ENCODE results near the gene TMEM87B.

The TMEM87B gene

DNA sequence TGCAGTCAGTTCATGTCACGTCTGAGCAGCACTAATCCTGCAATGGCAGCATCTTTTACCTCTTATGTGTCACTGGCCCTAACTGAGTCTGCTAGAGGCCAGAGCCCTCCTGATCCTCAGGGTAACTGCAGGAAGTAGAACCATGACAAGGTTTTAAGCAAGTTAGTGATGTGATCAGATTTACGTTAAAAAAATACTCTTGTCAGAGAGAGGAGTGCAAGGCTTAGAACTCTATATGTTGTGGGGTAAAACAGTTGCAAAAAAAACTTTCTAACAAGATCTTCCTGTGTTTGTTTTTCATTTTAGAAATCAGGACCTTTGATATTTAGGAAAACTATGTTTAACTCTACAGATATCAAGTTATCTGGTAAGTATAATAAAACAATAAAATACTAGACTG is 4.6 kb downstream of the TMEM87B start:
- Histone ChIP-seq H3K4me2 (ENCODE audit: low read depth, low read length) (no peak overlapping the region), H3K9me3 (replicated peaks; ENCODE audit: insufficient read depth, low read length) (no peaks in the 10 kb centered on the region), H2AFZ (ENCODE audit: low read length) (no peak overlapping the region), H3K27ac (ENCODE audit: low read length) (no peak overlapping the region), H3K4me3 (ENCODE audit: low read length) (no peak overlapping the region), H3K27me3 (replicated peaks; ENCODE audit: insufficient read depth, low read length) (no peaks in the 10 kb centered on the region), H3K36me3 (replicated peaks; ENCODE audit: insufficient read depth, low read length) (no peaks in the 10 kb centered on the region; the same call in 1 of the 2 replicates), H3K9ac (ENCODE audit: low read length) (no peak overlapping the region), H4K20me1 (ENCODE audit: insufficient read depth, low read length) (no peaks in the 10 kb centered on the region), H3K79me2 (ENCODE audit: low read length) (peaks cover 48% of the 10 kb centered on the region), H3F3A (ENCODE audit: insufficient read depth, low read length) (0 out of 2 replicates have a peak, but pooled peaks cover 6% of the 10 kb centered on the region), H3K4me1 (ENCODE audit: low read length) (peaks cover 7% of the 10 kb centered on the region), H3K9me2 (replicated peaks; ENCODE audit: insufficient read depth, low read length) (no peaks in the 10 kb centered on the region)
- no peak for DNase-seq
- no peak for TF ChIP-seq EZH2 (optimal IDR thresholded peaks at IDR 0.05; ENCODE audit: low read depth, low read length)
- TF ChIP-seq, protein P1, sequence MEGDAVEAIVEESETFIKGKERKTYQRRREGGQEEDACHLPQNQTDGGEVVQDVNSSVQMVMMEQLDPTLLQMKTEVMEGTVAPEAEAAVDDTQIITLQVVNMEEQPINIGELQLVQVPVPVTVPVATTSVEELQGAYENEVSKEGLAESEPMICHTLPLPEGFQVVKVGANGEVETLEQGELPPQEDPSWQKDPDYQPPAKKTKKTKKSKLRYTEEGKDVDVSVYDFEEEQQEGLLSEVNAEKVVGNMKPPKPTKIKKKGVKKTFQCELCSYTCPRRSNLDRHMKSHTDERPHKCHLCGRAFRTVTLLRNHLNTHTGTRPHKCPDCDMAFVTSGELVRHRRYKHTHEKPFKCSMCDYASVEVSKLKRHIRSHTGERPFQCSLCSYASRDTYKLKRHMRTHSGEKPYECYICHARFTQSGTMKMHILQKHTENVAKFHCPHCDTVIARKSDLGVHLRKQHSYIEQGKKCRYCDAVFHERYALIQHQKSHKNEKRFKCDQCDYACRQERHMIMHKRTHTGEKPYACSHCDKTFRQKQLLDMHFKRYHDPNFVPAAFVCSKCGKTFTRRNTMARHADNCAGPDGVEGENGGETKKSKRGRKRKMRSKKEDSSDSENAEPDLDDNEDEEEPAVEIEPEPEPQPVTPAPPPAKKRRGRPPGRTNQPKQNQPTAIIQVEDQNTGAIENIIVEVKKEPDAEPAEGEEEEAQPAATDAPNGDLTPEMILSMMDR (IDR thresholded peaks at IDR 0.05; ENCODE audit: low read length), result no peak
- TF ChIP-seq EZH2phosphoT487 (IDR thresholded peaks at IDR 0.05; ENCODE audit: low read length), result no peak

DNA sequence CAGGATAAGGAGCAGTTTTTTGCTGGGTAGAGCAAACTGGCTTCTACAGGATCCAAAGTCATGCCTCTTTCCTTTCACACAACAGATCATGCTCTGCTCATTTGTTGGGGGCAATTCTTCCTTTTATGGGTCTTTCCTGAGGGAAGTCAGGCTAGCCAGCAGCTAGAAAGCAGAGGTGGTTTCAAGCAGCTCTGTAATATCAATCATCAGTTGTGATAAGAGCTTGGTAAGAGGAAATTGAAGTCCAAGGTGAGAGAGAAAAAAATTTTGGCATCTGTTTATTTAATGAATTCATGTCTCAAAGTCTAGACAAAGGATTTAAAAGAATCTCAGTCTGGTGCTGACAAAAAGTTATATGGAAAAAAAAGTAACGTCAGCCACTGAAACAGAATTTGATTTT is 6.2 kb downstream of the TMEM87B start:
- Histone ChIP-seq H3F3A (ENCODE audit: insufficient read depth, low read length) (0 out of 2 replicates have a peak, but pooled peaks cover 8% of the 10 kb centered on the region), H3K9me3 (replicated peaks; ENCODE audit: insufficient read depth, low read length) (no peaks in the 10 kb centered on the region), H3K79me2 (ENCODE audit: low read length) (peaks cover 39% of the 10 kb centered on the region), H3K36me3 (replicated peaks; ENCODE audit: insufficient read depth, low read length) (no peaks in the 10 kb centered on the region; the same call in 1 of the 2 replicates), H3K9ac (ENCODE audit: low read length) (no peak overlapping the region), H3K4me1 (ENCODE audit: low read length) (peaks cover 18% of the 10 kb centered on the region), H2AFZ (ENCODE audit: low read length) (no peak overlapping the region), H3K9me2 (replicated peaks; ENCODE audit: insufficient read depth, low read length) (no peaks in the 10 kb centered on the region), H3K4me2 (ENCODE audit: low read depth, low read length) (no peak overlapping the region), H3K27me3 (replicated peaks; ENCODE audit: insufficient read depth, low read length) (no peaks in the 10 kb centered on the region), H4K20me1 (ENCODE audit: insufficient read depth, low read length) (no peaks in the 10 kb centered on the region), H3K27ac (ENCODE audit: low read length) (no peak overlapping the region), H3K4me3 (ENCODE audit: low read length) (no peak overlapping the region)
- TF ChIP-seq EZH2 (optimal IDR thresholded peaks at IDR 0.05; ENCODE audit: low read depth, low read length) (no peak), EZH2phosphoT487 (IDR thresholded peaks at IDR 0.05; ENCODE audit: low read length) (no peak)
- TF ChIP-seq, protein P1 (IDR thresholded peaks at IDR 0.05; ENCODE audit: low read length), result no peak
- DNase-seq, result no peak

DNA sequence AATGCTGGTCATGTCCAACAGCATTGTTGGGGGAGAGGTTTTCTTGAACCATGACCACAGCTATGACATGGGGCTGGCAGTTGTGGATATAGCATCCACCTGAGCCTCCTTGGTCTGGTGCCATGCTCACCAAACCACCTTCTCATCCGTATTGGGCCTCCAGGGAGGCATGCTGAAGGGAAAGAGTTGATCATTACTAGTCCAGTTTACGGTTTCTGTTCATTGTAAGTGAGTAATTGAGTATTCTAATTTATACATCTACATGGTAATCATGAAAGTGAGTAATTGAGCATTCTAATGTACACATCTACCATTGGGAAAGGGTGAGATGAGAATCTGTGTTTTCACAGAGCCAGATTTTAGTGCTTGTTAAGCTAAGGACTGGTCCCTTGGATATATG is 6.8 kb downstream of the TMEM87B start:
- Histone ChIP-seq H3F3A (ENCODE audit: insufficient read depth, low read length) (0 out of 2 replicates have a peak, but pooled peaks cover 9% of the 10 kb centered on the region), H3K36me3 (replicated peaks; ENCODE audit: insufficient read depth, low read length) (no peaks in the 10 kb centered on the region; the same call in 1 of the 2 replicates), H3K27ac (ENCODE audit: low read length) (no peak overlapping the region), H4K20me1 (ENCODE audit: insufficient read depth, low read length) (no peaks in the 10 kb centered on the region), H3K9ac (ENCODE audit: low read length) (no peak overlapping the region), H3K9me3 (replicated peaks; ENCODE audit: insufficient read depth, low read length) (no peaks in the 10 kb centered on the region), H3K9me2 (replicated peaks; ENCODE audit: insufficient read depth, low read length) (no peaks in the 10 kb centered on the region), H3K4me2 (ENCODE audit: low read depth, low read length) (no peak overlapping the region), H3K79me2 (ENCODE audit: low read length) (peaks cover 34% of the 10 kb centered on the region), H3K27me3 (replicated peaks; ENCODE audit: insufficient read depth, low read length) (no peaks in the 10 kb centered on the region), H2AFZ (ENCODE audit: low read length) (no peak overlapping the region), H3K4me1 (ENCODE audit: low read length) (peaks cover 16% of the 10 kb centered on the region), H3K4me3 (ENCODE audit: low read length) (no peak overlapping the region)
- no peak for DNase-seq
- TF ChIP-seq EZH2phosphoT487 (IDR thresholded peaks at IDR 0.05; ENCODE audit: low read length) (no peak), EZH2 (optimal IDR thresholded peaks at IDR 0.05; ENCODE audit: low read depth, low read length) (no peak)
- TF ChIP-seq, protein P1 (IDR thresholded peaks at IDR 0.05; ENCODE audit: low read length), result no peak

Data from MM.1S (cell line).